SK-N-SH treated with all-trans-retinoic acid at 6 μM for 48 hours (cell line): ENCODE measurements around the gene GRK3.

ENCODE experiments used
- ESRRG ChIP-seq: fragments of 250-450 bp; sonication (Bioruptor Pico); IDR thresholded peaks from 2 replicates; pipeline ENCODE4 v1.6.1; 2021; ENCODE audit warnings: mild to moderate bottlenecking
- PPARA ChIP-seq: fragments of 250-450 bp; sonication (Bioruptor Pico); IDR thresholded peaks from 2 replicates; pipeline ENCODE4 v1.5.0; 2020; ENCODE audit warnings: mild to moderate bottlenecking, borderline replicate concordance
- SNAI2 ChIP-seq: fragments of 250-450 bp; sonication (Bioruptor Pico); IDR thresholded peaks from 2 replicates; pipeline ENCODE4 v1.5.0; 2020; ENCODE audit warnings: mild to moderate bottlenecking, moderate library complexity
- TOX ChIP-seq: fragments of 250-450 bp; sonication (Bioruptor Pico); IDR thresholded peaks from 2 replicates; pipeline ENCODE4 v1.8.0; 2021; ENCODE audit warnings: mild to moderate bottlenecking, moderate library complexity, borderline replicate concordance
- ZC3H10 ChIP-seq: fragments of 250-450 bp; sonication (Bioruptor Pico); IDR thresholded peaks from 2 replicates; pipeline ENCODE4 v1.5.1; 2021; ENCODE audit warnings: mild to moderate bottlenecking, moderate library complexity
- ZFP3 ChIP-seq: fragments of 250-450 bp; sonication (Bioruptor Pico); IDR thresholded peaks from 2 replicates; pipeline ENCODE4 v1.5.0; 2020; ENCODE audit warnings: mild to moderate bottlenecking, moderate library complexity
- ZNF70 ChIP-seq: fragments of 450-650 bp; formaldehyde crosslinking; IDR thresholded peaks from 2 replicates; pipeline ENCODE4 v1.5.0; 2020; ENCODE audit warnings: mild to moderate bottlenecking, moderate library complexity

- TF ChIP-seq SNAI2 (CRISPR knock-in tag) (no peak), ZNF70 (no peak), ESRRG (no peak), PPARA (CRISPR knock-in tag) (no peak), TOX (CRISPR knock-in tag) (no peak), ZFP3 (CRISPR knock-in tag) (no peak), ZC3H10 (CRISPR knock-in tag) (no peak)
Observed at GRCh38 chr22:25744694-25745093, 180.2 kb downstream of the GRK3 start.
